ENCODE measurements around the gene GOLT1A. TPM values are rescaled to one million over a fixed set of nuclear protein-coding genes. Genes with fewer than 3 reads are reported as not detected.

GOLT1A gene
- total RNA-seq, 1 donor: not detected

- H3K4me1 ChIP-seq (ENCODE audit: insufficient read depth, low read length): peaks cover 11% of the 10 kb centered on the region
- TF ChIP-seq, protein P1, sequence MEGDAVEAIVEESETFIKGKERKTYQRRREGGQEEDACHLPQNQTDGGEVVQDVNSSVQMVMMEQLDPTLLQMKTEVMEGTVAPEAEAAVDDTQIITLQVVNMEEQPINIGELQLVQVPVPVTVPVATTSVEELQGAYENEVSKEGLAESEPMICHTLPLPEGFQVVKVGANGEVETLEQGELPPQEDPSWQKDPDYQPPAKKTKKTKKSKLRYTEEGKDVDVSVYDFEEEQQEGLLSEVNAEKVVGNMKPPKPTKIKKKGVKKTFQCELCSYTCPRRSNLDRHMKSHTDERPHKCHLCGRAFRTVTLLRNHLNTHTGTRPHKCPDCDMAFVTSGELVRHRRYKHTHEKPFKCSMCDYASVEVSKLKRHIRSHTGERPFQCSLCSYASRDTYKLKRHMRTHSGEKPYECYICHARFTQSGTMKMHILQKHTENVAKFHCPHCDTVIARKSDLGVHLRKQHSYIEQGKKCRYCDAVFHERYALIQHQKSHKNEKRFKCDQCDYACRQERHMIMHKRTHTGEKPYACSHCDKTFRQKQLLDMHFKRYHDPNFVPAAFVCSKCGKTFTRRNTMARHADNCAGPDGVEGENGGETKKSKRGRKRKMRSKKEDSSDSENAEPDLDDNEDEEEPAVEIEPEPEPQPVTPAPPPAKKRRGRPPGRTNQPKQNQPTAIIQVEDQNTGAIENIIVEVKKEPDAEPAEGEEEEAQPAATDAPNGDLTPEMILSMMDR (IDR thresholded peaks at IDR 0.05; ENCODE audit: extremely low read depth, low read depth, low read length): no peak
- no peaks in the 10 kb centered on the region for H4K20me1 ChIP-seq (ENCODE audit: insufficient read depth, low read length)
- no peaks in the 10 kb centered on the region for H3K36me3 ChIP-seq (ENCODE audit: insufficient read depth, low read length)
- H2AFZ ChIP-seq (ENCODE audit: low read length): no peak overlapping the region
- H3K27me3 ChIP-seq (ENCODE audit: insufficient read depth, low read length): no peaks in the 10 kb centered on the region
- DNase-seq (ENCODE audit: insufficient read length, low spot score, missing footprints): no peak
- H3K79me2 ChIP-seq (ENCODE audit: insufficient read depth, low read length): no peaks in the 10 kb centered on the region
- H3K4me3 ChIP-seq (ENCODE audit: insufficient read depth, low read length): no peak overlapping the region
- H3K27ac ChIP-seq (ENCODE audit: low read depth, low read length): no peak overlapping the region
- H3K4me2 ChIP-seq (ENCODE audit: insufficient read depth, low read length): no peak overlapping the region
- no peaks in the 10 kb centered on the region for H3K9me3 ChIP-seq (ENCODE audit: low read depth, low read length)
Measured at GRCh38 chr1:204230211-204230610, 16.4 kb upstream of the GOLT1A start.

GRCh38 chr1:204228896-204229295 lies 15.1 kb upstream of the GOLT1A start:
- H3K79me2 ChIP-seq (ENCODE audit: insufficient read depth, low read length): no peaks in the 10 kb centered on the region
- TF ChIP-seq, protein P1 (IDR thresholded peaks at IDR 0.05; ENCODE audit: extremely low read depth, low read depth, low read length): no peak

GRCh38 chr1:204227996-204228785 lies 14.4 kb upstream of the GOLT1A start:
- H3K27ac ChIP-seq (ENCODE audit: low read depth, low read length): no peak overlapping the region
- DNase-seq (ENCODE audit: insufficient read length, low spot score, missing footprints): no peak
- no peaks in the 10 kb centered on the region for H3K27me3 ChIP-seq (ENCODE audit: insufficient read depth, low read length)
- no peaks in the 10 kb centered on the region for H4K20me1 ChIP-seq (ENCODE audit: insufficient read depth, low read length)
- H3K79me2 ChIP-seq (ENCODE audit: insufficient read depth, low read length): no peaks in the 10 kb centered on the region
- no peak overlapping the region for H3K4me2 ChIP-seq (ENCODE audit: insufficient read depth, low read length)
- no peaks in the 10 kb centered on the region for H3K9me3 ChIP-seq (ENCODE audit: low read depth, low read length)
- no peaks in the 10 kb centered on the region for H3K36me3 ChIP-seq (ENCODE audit: insufficient read depth, low read length)
- H3K4me1 ChIP-seq (ENCODE audit: insufficient read depth, low read length): peaks cover 11% of the 10 kb centered on the region
- no peak overlapping the region for H2AFZ ChIP-seq (ENCODE audit: low read length)
- no peak overlapping the region for H3K4me3 ChIP-seq (ENCODE audit: insufficient read depth, low read length)
- TF ChIP-seq, protein P1 (IDR thresholded peaks at IDR 0.05; ENCODE audit: extremely low read depth, low read depth, low read length): no peak

More at GRCh38 chr1:204228896-204229295, 15.1 kb upstream of the GOLT1A start:
- H3K27me3 ChIP-seq (ENCODE audit: insufficient read depth, low read length): no peaks in the 10 kb centered on the region
- H3K4me3 ChIP-seq (ENCODE audit: insufficient read depth, low read length): no peak overlapping the region
- H3K36me3 ChIP-seq (ENCODE audit: insufficient read depth, low read length): no peaks in the 10 kb centered on the region
- H2AFZ ChIP-seq (ENCODE audit: low read length): no peak overlapping the region
- no peaks in the 10 kb centered on the region for H4K20me1 ChIP-seq (ENCODE audit: insufficient read depth, low read length)
- H3K4me1 ChIP-seq (ENCODE audit: insufficient read depth, low read length): peaks cover 11% of the 10 kb centered on the region
- H3K27ac ChIP-seq (ENCODE audit: low read depth, low read length): no peak overlapping the region
- no peaks in the 10 kb centered on the region for H3K9me3 ChIP-seq (ENCODE audit: low read depth, low read length)
- no peak overlapping the region for H3K4me2 ChIP-seq (ENCODE audit: insufficient read depth, low read length)
- DNase-seq (ENCODE audit: insufficient read length, low spot score, missing footprints): no peak

DNA sequence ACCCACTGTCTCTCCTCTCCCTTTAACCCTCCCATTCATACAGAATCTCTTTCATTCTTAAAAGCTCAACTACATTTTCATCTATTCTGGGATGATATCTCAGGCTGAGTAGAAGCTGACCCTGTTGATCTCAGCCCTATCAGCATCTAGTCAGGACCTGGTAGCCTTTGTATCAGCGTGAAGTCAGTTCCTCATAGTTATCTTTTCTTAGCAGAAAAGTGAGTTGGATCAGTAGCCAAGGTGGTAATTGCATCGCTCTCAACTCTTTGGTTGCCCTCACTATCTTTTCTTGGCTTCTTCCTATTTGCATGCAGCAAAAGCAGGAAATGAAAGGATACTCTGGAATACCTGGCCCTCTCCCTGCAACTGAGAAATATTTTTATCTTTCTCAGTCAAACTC lies 13.6 kb upstream of the GOLT1A start:
- TF ChIP-seq, protein P1 (IDR thresholded peaks at IDR 0.05; ENCODE audit: extremely low read depth, low read depth, low read length): no peak
- H3K4me1 ChIP-seq (ENCODE audit: insufficient read depth, low read length): peaks cover 11% of the 10 kb centered on the region
- H3K36me3 ChIP-seq (ENCODE audit: insufficient read depth, low read length): no peaks in the 10 kb centered on the region
- no peak for DNase-seq (ENCODE audit: insufficient read length, low spot score, missing footprints)
- no peaks in the 10 kb centered on the region for H3K9me3 ChIP-seq (ENCODE audit: low read depth, low read length)
- H3K27ac ChIP-seq (ENCODE audit: low read depth, low read length): no peak overlapping the region
- H4K20me1 ChIP-seq (ENCODE audit: insufficient read depth, low read length): no peaks in the 10 kb centered on the region
- no peaks in the 10 kb centered on the region for H3K27me3 ChIP-seq (ENCODE audit: insufficient read depth, low read length)
- H3K4me3 ChIP-seq (ENCODE audit: insufficient read depth, low read length): no peak overlapping the region
- H3K79me2 ChIP-seq (ENCODE audit: insufficient read depth, low read length): no peaks in the 10 kb centered on the region
- no peak overlapping the region for H2AFZ ChIP-seq (ENCODE audit: low read length)
- no peak overlapping the region for H3K4me2 ChIP-seq (ENCODE audit: insufficient read depth, low read length)

All from osteoblast (primary cell).